ENCODE results near the gene CD24.
A peak's percentile ranks its signal among the peaks of the same experiment; 100 is the strongest.
"Not testable (repeated sequence)": the region's sequence is repeated elsewhere in the genome, so short reads cannot be mapped to it uniquely, and the experiment has no call there.

The CD24 gene, protein sequence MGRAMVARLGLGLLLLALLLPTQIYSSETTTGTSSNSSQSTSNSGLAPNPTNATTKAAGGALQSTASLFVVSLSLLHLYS

DNA sequence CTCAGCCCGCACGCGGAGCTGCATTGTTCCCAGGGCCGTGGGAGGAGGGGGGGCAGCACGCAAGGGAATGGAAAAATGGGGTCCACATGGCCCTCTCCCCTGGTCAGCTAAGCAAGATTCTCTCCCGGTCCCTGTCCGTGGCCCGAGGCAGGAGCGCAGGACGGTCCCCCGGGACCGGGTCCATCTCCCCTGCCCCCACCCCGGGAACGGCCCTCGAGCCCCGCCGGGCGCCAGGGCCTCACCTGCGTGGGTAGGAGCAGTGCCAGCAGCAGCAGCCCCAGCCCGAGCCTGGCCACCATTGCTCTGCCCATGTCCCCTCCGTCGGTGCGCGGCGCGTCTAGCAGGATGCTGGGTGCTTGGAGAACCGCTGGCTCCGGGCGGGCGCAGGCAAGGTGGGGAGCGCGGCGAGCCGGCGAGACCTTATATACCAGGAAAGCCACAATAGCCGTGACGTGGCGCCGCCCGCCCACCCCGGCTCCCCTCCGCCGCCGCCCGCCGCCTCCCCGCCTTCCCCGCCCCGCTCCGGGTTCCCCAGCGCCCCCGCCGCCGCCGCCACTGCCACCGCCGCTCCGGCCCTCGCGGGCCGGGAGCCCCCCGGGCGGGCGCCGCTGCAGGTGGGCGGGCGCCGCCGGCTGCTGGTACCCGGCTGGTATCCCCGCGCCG is at the start of gene CD24:
TSS of gene CD24 (minus strand) at position 394 of the 663 bp plus-strand sequence. CDS start at position 311, 83 bp downstream.
- DNase-seq (ENCODE audit: low read depth in 2 of 2, low spot score in 1 of 2): no peak

DNA sequence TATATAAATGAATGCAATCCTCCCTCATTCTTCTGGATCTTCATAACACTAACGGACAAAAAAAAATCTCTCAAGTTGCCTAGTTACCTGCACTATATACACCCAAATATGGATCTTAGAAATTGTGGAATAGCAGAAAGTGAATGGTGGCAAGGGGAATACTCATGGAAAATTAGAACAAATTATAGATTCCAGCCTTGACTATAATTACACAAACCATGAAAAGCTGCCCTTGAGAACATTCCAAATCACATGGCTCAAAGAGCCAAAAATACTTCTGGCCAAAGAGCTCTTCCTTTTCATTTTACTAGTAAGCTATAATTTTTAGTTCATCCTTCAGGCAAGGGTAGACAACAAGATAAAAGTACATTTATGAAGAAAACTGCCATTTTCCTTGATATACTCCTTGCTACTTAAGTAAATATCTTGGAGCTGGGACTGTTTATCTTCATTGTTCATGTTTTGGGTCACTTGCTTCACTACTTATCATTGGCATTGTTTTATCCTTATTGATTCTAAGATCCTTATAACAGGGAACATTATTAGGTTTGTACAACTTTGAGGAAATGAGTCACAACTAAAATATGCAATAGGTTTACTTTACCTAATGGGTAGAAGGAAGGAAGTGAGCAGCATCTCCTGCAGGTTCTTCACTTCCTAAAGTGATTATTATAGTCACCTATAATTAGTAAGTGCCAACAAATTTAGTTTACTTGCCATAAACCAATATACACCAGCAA is 47.1 kb upstream of the CD24 start:
- DNase-seq (ENCODE audit: low read depth in 2 of 2, low spot score in 1 of 2): no peak

DNA sequence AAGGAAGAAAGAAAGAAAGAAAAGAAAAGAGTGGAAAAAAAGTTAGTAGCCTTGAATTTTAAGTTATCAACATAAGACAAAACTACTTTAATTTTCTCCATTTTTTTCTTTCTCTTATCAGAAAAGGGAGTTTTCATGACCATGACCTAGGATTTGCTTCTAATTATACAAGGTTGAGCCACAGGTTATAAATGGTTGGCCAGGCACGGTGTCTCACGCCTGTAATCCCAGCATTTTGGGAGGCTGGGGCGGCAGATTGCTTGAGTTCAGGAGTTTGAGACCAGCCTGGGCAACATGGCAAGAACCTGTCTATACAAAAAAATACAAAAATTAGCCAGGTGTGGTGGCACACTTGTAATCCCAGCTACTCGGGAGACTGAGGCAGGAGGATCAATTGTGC is 45.7 kb upstream of the CD24 start:
- DNase-seq (ENCODE audit: low read depth in 2 of 2, low spot score in 1 of 2): no peak

DNA sequence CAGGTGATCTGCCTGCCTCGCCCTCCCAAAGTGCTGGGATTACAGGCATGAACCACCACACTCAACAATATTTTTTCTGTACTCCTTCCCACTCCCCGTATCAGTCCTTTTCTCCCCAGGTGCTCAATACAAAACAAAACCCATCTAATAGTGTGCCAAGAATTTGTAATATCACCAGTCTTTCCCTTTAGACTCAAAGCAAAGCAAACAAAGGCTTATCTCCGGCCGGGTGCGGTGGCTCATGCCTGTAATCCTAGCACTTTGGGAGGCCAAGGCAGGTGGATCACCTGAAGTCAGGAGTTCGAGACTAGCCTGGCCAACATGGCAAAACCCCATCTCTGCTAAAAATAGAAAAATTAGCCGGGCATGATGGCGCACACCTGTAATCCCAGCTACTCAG is 45.1 kb upstream of the CD24 start:
- DNase-seq (ENCODE audit: low read depth in 2 of 2, low spot score in 1 of 2): not testable (repeated sequence)

DNA sequence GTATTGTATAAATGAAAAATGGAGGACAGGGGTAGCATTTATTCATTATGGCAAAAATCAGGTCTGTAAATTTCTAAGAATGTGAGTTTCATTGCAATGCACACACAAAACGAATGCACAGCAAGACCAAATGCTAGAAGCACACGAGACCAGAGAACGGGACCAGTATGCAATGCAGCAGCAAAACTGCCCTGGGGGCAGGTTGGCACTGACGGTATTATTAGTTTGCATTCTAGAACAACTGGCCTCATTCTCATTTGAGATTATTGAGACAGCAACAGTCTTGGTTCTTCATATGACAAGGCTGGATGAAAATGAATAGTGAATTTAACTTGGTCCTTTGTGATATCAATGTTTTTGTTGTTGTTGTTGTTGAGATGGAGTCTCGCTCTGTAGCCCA is 44.5 kb upstream of the CD24 start:
- no peak for DNase-seq (ENCODE audit: low read depth in 2 of 2, low spot score in 1 of 2)

DNA sequence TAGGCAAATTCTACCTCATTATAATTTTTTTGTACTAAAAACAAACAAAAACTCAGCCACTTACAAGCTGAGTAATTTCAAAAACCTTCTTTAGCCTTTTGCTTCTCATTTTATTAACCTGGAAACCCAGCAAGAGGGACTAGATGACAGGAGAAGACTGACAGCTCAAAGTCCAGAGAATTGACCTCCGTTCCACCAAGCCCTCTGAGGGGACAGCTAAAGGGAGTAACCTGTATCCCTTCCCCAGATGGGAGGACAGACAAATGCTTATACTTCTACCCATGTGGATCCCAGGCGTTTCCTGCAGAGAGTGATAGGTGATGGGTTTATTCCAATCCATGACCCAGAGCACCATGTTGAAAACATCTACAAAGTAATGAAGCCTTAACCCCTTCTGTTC is 35.0 kb upstream of the CD24 start:
- DNase-seq (ENCODE audit: low read depth in 2 of 2, low spot score in 1 of 2): no peak

DNA sequence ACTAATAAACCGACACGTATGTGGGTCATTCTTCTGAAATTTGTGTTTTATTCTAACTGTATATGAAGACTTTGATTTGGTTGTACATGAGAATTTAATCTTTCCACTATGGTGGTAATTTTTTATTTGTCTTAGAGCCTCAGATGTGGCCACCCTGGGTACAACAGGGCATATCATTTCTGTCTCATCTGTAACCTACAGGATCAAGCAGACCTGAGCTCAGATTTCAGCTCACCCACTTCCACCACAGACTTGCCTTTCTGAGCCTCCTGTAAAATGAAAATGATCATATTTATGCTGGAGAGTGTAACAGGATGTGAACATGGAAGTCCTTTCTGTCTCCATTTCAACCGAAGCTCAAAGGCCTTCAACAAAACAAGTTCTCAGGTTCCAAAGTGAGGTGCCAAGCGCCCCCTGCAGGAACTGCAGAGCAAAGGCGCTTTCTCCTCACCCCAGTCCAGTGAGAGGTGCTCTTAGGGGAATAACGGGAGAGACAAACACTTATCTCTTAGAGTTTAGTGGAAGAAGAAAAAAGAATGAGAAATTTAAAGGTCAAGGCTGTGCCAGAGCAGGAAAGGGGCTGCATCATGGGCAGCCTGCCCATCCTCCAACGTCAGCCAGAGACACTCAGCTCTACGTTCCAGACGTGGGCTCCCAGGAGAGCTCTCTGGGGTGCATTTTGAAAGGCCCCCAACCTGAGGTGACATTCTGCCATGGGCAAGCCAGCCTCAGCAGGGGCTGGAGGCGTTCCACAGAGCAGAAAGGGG is 23.0 kb upstream of the CD24 start:
- peak in 1 of 2 donors; percentile 16 for DNase-seq (ENCODE audit: low read depth in 2 of 2, low spot score in 1 of 2)

DNA sequence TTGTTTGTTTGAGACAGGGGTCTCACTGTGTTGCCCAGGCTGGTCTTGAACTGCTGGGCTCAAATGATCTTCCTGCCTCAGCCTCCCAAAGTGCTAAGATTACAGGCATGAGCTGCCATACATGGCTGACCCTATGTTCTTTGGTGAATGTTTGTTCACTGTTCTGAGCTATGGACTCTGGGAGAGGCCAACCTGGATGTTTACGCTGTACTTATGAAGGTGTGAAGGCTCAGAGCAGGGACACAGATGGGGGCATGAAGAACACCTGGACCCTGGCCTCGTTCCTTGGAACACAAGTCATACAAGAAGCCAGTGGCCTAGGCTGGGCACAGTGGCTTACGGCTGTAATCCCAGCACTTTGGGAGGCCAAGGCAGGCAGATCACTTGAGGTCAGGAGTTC is 21.1 kb upstream of the CD24 start:
- no peak for DNase-seq (ENCODE audit: low read depth in 2 of 2, low spot score in 1 of 2)

DNA sequence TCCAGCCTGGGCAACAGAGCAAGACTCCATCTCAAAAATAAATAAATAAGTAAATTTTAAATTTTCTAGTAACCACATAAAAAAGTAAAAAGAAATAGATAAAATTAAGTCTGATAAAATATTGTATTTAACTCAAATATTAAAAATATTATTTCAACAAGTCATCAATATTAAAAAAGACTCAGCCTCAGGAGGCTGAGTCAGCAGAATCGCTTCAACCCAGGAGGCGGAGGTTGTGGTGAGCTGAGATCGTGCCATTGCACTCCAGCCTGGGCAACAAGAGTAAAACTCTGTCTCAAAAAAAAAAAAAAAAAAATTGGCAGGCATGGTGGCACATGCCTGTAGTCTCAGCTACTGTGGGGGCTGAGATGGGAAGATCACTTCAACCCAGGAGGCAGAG is 15.2 kb upstream of the CD24 start:
- not testable (repeated sequence) for DNase-seq (ENCODE audit: low read depth in 2 of 2, low spot score in 1 of 2)

DNA sequence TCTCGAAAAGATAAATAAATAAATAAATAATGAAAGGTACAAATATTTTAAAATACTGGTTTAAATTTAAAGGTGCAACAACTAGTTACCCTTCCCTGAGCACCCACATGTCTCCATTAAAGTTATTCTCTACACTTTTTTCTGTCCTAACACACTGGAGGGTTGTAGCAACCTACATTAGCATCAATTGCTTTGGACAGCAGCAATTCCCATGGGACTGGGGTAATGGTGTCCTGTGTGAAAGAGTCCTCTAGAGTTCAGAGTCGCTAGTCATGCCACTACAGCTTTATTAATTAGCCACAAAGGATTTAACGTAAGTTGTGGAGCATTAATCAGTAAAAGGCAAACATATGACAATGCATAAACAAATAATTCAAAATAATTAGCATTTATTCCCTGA is 14.1 kb upstream of the CD24 start:
- DNase-seq (ENCODE audit: low read depth in 2 of 2, low spot score in 1 of 2): no peak

DNA sequence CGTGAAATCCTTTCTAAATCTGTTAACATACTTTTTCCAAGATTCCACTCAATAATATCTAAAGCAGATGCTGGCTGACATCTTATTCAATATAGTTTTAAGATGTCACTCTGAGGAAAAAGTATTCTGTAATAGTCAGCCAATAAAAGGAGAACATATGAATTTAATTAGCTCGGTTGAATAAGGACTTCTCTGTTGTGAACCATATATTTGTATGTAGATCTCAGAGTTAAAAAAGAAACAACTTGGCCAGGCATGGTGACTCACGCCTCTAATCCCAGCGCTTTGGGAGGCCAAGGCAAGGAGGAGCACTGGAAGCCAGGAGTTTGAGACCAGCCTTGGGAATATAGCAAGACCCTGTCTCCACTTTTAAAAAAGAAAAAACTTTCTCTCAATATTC is 7.4 kb upstream of the CD24 start:
- DNase-seq (ENCODE audit: low read depth in 2 of 2, low spot score in 1 of 2): no peak

DNA sequence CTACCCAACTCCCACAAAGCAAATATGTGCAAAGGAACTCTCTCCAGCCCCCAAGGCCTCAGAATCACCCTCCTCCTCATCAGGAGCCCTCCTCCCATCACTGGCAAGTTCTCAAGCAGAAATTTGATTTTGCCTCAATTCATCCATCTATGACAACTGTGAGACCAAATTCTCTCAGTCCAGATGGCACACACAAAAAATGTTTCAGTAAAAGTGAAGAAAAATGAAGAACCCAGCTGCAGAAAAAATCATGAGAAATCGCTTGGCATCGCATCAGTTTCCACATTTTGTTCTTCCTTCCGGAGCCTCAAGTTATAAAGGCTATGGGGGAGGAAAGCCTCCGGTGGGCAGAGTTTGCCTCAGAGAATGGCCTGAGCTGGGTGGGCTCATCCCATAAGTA is 6.4 kb upstream of the CD24 start:
- no peak for DNase-seq (ENCODE audit: low read depth in 2 of 2, low spot score in 1 of 2)

DNA sequence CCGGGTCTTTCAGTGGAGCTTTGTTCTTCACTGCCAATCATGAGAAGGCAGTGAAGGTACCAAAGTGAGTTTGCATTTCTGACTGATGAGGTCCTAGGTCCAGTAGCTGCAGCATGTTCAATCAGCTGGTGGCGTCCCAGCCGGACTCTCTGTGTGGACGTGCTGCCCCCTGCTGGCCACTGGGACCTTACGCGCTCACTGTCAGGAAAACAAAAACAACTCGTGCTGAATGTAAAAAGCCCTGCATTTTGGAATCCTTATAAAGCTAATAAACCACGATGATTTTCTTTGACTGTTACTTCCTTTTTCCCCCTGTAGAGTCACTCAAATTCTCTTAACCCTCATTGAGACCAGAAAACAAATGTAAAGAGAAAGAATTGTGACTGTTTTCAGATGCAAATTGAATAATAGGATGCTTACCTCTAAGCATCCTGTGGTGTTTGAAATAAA is 4.9 kb upstream of the CD24 start:
- peak; percentile 48 to 57 for DNase-seq (ENCODE audit: low read depth in 2 of 2, low spot score in 1 of 2)

DNA sequence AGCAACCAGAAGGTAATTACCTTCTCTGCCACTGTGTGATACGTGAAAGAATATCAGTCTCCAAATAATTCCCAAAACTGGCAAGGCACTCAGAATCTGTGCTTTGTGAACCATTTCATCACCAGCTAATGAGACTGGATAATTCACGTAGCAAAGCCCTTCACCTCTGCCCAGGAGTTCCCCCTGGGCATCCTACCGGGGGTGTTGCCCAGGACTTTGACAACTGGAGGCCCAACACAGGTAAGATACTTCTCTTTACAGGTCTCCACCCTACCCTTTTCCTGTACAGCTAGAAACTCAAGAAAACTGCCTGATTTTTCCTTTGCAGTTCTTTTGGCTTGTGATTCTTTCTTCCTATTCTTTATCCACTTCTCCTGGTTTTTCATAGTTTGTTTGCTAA is 2.7 kb upstream of the CD24 start:
- no peak for DNase-seq (ENCODE audit: low read depth in 2 of 2, low spot score in 1 of 2)

DNA sequence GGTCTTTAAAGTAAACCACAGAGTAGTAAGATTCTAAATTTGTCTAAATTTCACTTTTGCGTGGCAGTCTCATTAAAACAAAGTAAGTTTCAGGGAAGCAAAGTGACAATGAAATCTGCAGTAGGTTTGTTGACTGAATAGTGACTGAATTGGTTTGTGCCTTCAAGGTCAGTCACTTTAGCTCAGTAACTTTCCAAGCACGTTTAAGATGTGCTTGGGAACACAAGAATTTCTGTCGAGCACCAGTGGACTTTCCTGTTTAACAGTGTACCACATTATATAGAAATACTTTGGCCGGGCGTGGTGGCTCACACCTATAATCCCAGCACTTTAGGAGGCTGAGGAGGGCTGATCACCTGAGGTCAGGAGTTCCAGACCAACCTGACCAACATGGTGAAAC is 1.7 kb upstream of the CD24 start:
- no peak for DNase-seq (ENCODE audit: low read depth in 2 of 2, low spot score in 1 of 2)

DNA sequence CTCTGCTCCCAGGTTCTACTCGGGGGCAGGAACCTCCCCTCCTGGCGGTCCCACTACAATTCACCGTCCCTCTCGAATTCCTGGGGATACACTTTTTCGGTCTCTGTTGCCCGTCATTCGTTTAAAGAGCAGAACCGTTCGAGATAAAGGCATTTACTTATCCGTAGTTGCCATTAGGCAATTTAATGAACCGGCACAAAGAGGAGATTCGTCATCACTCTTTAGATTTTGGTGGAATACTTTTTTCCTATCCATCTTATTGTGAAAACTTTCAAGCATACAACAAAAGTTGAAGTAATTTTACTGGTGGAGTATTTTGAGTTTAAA is 1.2 kb upstream of the CD24 start:
- DNase-seq (ENCODE audit: low read depth in 2 of 2, low spot score in 1 of 2): no peak

DNA sequence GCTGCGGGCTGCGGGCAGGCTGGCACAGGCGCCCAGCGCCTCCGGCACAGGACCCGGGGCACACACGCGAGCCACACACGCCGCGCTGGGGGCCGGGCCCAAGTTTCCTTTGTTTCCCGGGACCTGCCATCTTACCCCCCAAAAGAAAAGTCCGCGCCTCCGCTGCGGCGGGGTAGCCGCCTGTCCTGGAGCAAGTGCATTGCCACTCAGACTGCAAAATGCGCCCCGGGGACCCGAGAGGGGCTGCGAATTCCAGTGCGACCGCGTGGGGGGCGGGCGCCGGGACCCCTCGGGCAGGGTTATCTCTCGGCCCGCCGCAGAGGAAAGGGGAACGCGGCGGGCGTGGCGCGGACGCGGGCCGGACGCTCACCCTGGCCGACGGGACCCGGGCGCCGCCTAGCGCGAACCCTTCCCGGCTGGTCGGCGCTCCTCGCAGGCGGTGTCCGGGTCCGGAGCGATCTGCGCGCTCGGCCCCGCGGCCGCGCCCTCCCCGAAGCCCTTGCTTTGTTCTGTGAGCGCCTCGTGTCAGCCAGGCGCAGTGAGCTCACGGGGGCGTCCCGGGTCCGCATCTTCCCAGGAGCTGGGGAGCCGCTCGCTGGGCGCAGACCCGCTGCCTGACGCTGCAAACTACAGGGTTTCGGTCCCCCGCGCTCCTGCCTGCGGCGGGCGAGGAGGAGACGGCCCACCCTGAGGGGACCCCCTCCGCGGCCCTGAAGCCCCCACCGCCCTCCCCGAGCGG is 639 bp upstream of the CD24 start:
- DNase-seq (ENCODE audit: low read depth in 2 of 2, low spot score in 1 of 2): no peak

DNA sequence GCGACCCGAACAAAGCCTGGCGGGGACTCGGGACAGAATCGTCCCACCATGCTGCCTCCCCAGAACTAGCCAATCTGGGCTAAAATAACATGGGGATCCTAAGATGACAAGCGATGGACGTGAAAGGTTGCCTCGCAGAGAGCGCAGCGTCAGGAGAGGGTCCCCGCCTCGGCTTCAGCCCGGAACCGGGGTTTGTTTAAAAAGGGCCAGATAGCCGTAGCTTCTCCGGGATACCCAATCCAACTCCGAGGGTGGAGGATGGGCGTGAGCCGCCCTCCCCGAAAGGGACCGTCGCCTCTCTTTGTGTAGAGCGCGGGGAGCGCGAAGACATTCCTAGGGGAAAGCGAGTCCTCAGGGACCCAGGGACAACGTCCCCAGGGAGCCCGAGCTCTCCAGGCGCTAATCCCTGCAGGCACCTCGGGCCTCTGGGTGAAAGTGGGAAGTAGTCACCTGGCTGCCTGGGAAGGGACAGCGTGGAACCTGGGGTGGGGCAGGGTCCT is 643 bp downstream of the CD24 start:
- no peak for DNase-seq (ENCODE audit: low read depth in 2 of 2, low spot score in 1 of 2)

DNA sequence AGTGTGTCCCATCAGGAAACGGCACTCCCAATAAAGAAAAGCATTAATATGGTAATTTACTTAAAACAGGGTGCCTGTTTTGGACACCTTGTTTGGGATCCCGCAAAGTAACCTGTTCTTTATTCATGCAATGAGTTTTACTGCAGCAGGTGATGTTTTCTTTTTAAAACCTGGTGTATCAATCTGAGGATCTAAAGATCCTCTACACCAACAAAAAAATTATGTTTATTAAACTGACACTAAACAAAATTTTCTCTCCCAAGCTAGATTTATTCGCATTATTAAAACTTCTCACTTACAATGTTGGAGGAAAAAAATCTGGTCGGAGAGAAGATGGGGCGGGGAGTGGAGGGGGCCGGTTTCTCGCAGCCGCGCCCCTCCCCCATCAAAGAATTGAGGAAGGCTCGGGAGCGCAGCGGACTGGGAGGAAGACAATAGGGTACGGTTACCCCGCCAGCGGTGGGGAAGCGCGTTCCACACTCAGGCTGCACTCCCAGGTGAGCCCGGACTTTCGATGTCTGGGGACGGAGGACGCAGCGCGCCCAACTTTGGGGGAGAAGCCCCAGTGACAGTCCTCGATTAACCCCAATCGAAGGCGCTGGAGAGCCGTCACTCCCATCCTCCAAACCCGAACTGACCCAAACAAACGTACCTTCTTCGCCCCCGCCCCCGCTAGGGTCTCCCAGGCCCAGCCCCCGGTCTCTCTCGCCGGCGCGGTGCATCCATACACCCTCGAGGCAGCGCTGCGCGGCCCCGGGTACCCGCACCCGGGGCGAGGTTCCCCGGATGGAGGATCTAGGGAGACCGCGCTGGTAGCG is 1.3 kb downstream of the CD24 start:
- no peak for DNase-seq (ENCODE audit: low read depth in 2 of 2, low spot score in 1 of 2)

DNA sequence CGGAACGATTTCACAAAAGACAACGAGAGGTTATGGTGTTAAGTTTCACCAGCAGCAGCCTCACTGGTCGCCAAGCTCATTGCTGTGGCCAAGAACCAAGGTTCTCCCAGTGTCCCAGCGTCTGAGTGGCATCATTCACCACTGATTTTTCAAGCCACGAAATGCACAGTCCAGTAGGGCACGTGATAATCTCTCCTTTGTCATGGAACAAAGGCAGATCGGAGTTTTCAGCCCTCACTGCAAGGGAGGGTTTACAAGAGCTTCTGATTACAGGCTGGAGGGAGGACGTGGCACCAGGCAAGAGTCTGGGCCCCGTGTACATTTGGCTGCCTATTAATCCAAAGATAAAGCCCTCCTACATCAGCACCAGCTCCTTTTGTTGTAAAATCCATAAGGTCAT is 2.0 kb downstream of the CD24 start:
- DNase-seq (ENCODE audit: low read depth in 2 of 2, low spot score in 1 of 2): no peak
